Transverse colon (tissue), 4 donors: Measurements from ENCODE around the gene NLGN3. TPM values are rescaled to one million over a fixed set of nuclear protein-coding genes. Genes with fewer than 3 reads are reported as not detected.

Experiments
- small RNA-seq, 4 donors: library from RNA; depleted of rRNA; stranded (forward); fragments of <200 nt; gene quantifications; one replicate each; pipeline ENCODE3, GENCODE V24; 2016
- total RNA-seq, 4 donors: library from RNA; depleted of rRNA; stranded (reverse); fragments of >200 nt; gene quantifications; one replicate each; pipeline ENCODE4 v1.1.0, GENCODE V29; 2016

NLGN3 gene
- total RNA-seq, 4 donors from 2014 or later = 0.40 to 1.1 (median 0.64) TPM; not detected in 1

Small RNAs within 50 kb of the gene (small RNA-seq; reads per million reads assigned to genes)
- 0 to 0.12 (median 0) reads per million in 4 donors for gene CXorf65

Other genes with a start within 250 kb of the NLGN3 start
- gene TEX11, start 236.1 kb upstream of the NLGN3 start, total RNA-seq = under 1 TPM in 2 of 4 donors, not detected in 2; 0.27 to 0.79 TPM
- gene SLC7A3, start 213.7 kb upstream of the NLGN3 start, total RNA-seq = under 1 TPM in 1 of 4 donors, not detected in 3; 0.27 TPM
- 10 to 100 TPM; 16.8 to 69.5 (median 35.0) TPM for gene SNX12, start 76.5 kb upstream of the NLGN3 start, total RNA-seq
- 100 to 1,000 TPM in 1 of 4 donors, 10 to 100 TPM in 3; 23.3 to 152 (median 35.4) TPM for gene FOXO4, start 49.0 kb upstream of the NLGN3 start, total RNA-seq
- not detected for gene CXorf65, start 38.1 kb upstream of the NLGN3 start, total RNA-seq
- 100 to 1,000 TPM in 1 of 4 donors, 10 to 100 TPM in 2, 1 to 10 TPM in 1; 3.8 to 231 (median 44.0) TPM for gene IL2RG, start 33.3 kb upstream of the NLGN3 start, total RNA-seq
- gene MED12, start 26.2 kb upstream of the NLGN3 start, total RNA-seq = 10 to 100 TPM; 26.5 to 41.4 (median 40.0) TPM
- 10 to 100 TPM; 20.9 to 73.3 (median 48.3) TPM for gene GJB1, start 78.4 kb downstream of the NLGN3 start, total RNA-seq
- 10 to 100 TPM in 3 of 4 donors, 1 to 10 TPM in 1; 5.2 to 26.9 (median 13.4) TPM for gene ZMYM3, start 109.3 kb downstream of the NLGN3 start, total RNA-seq
- gene NONO, start 138.8 kb downstream of the NLGN3 start, total RNA-seq = 100 to 1,000 TPM; 173 to 304 (median 187) TPM
- gene ITGB1BP2, start 156.9 kb downstream of the NLGN3 start, total RNA-seq = 1 to 10 TPM in 2 of 4 donors, not detected in 2; 2.9 to 6.8 TPM
- gene TAF1, start 221.5 kb downstream of the NLGN3 start, total RNA-seq = 10 to 100 TPM; 35.2 to 65.4 (median 39.3) TPM